H1 (cell line): ENCODE data around the gene PRAMEF15.
"Not testable (repeated sequence)": the region's sequence is repeated elsewhere in the genome, so short reads cannot be mapped to it uniquely, and the experiment has no call there.

Experiments
- BRCA1 ChIP-seq: IDR thresholded peaks from 2 replicates; pipeline ENCODE4 v1.6.1; 2012; ENCODE audit warnings: low read depth, low read length, improper control_type of control experiment
- EP300 ChIP-seq, 2 experiments: IDR thresholded peaks; 1 replicate in 1 of 2; 2 replicates in 1 of 2; pipeline ENCODE4 v1.6.1; 2011 to 2012; ENCODE audit warnings: low read depth in 2 of 2, low read length in 2 of 2, mild to moderate bottlenecking in 2 of 2, borderline replicate concordance in 1 of 2, inconsistent platforms in 1 of 2, moderate library complexity in 1 of 2
- GABPA ChIP-seq: IDR thresholded peaks from 2 replicates; pipeline ENCODE4 v1.6.1; 2011; ENCODE audit warnings: mild to moderate bottlenecking, low read length, moderate library complexity, borderline replicate concordance; ENCODE audit not compliant: insufficient read depth
- MAFK ChIP-seq: IDR thresholded peaks from 2 replicates; pipeline ENCODE4 v1.6.1; 2012; ENCODE audit warnings: low read depth, mild to moderate bottlenecking, improper control_type of control experiment, low read length
- NRF1 ChIP-seq: IDR thresholded peaks from 2 replicates; pipeline ENCODE4 v1.6.1; 2011; ENCODE audit warnings: mild to moderate bottlenecking, low read depth, low read length, improper control_type of control experiment
- POLR2A ChIP-seq, 2 experiments: IDR thresholded peaks; 1 replicate in 1 of 2; 2 replicates in 1 of 2; pipeline ENCODE4 v1.6.1; 2011; ENCODE audit warnings: low read depth in 2 of 2, low read length in 2 of 2, mild to moderate bottlenecking in 2 of 2; ENCODE audit errors: control extremely low read depth in 1 of 2
- POLR2AphosphoS5 ChIP-seq: IDR thresholded peaks from 2 replicates; pipeline ENCODE4 v1.6.1; 2011; ENCODE audit warnings: low read depth, low read length
- RNF2 ChIP-seq: fragments of 200-900, 300-1000 bp; sonication (generic); IDR thresholded peaks from 2 replicates; pipeline ENCODE4 v1.7.1; 2016; ENCODE audit warnings: borderline replicate concordance, low read depth, mild to moderate bottlenecking, antibody characterized with exemption, low read length; ENCODE audit not compliant: poor library complexity, severe bottlenecking; ENCODE audit errors: missing control alignments
- SAP30 ChIP-seq: fragments of 300-600 bp; sonication (generic); IDR thresholded peaks from 2 replicates; pipeline ENCODE4 v1.7.1; 2012; ENCODE audit warnings: low read length, moderate library complexity, mild to moderate bottlenecking, inconsistent platforms; ENCODE audit not compliant: insufficient read depth, insufficient replicate concordance
- SIN3A ChIP-seq, 2 experiments: IDR thresholded peaks in 1 of 2; conservative IDR thresholded peaks in 1 of 2; 2 replicates each; pipeline ENCODE4 v1.6.1; 2011 to 2012; ENCODE audit warnings: low read length in 2 of 2, improper control_type of control experiment in 1 of 2, low read depth in 1 of 2, mild to moderate bottlenecking in 1 of 2
- SIRT6 ChIP-seq: IDR thresholded peaks from one replicate; pipeline ENCODE4 v1.7.1; 2012; ENCODE audit warnings: low read length, inconsistent platforms
- SIX5 ChIP-seq: IDR thresholded peaks from 2 replicates; pipeline ENCODE4 v1.6.1; 2011; ENCODE audit warnings: mild to moderate bottlenecking, low read depth, low read length
- TF ChIP-seq, protein P1 (sequence below), 3 experiments: IDR thresholded peaks; 1 replicate in 2 of 3; 2 replicates in 1 of 3; pipeline versions ENCODE4 v1.5.1 to v1.6.1; 2011; ENCODE audit warnings: low read length in 3 of 3, mild to moderate bottlenecking in 3 of 3, inconsistent platforms in 2 of 3, low read depth in 1 of 3, moderate library complexity in 1 of 3; ENCODE audit not compliant: insufficient read depth in 1 of 3; ENCODE audit errors: control extremely low read depth in 1 of 3

DNA sequence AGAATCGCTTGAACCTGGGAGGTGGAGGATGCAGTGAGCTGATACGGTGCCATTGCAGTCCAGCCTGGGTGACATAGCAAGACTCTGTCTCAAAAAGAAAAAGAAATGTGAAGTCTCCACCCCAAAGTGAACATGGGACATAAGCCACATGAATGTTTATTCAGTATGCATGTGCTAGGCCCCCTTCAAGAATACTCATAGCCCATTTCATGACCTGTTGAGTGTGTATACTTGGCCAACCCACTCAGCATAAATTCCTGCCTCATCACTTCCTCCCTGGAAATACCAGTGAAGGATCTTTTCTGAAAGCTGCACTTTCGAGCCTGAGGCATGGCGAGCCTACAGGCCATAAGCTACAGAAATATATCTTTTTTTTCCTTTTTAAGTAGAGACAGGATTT is 49.5 kb downstream of the PRAMEF15 start:
- TF ChIP-seq RNF2; BRCA1; SIRT6; NRF1; POLR2AphosphoS5; EP300 (IDR thresholded peaks at IDR 0.05; ENCODE audit: borderline replicate concordance in 1 of 2, low read depth in 2 of 2, low read length in 2 of 2); GABPA; SAP30; SIX5; SIN3A (conservative IDR thresholded peaks at IDR 0.05 in 1 of 2, IDR thresholded peaks at IDR 0.05 in 1 of 2; ENCODE audit: low read depth in 1 of 2, low read length in 2 of 2); POLR2A (IDR thresholded peaks at IDR 0.05; ENCODE audit: control extremely low read depth in 1 of 2, low read depth in 2 of 2, low read length in 2 of 2); MAFK: not testable (repeated sequence)
- TF ChIP-seq, protein P1, sequence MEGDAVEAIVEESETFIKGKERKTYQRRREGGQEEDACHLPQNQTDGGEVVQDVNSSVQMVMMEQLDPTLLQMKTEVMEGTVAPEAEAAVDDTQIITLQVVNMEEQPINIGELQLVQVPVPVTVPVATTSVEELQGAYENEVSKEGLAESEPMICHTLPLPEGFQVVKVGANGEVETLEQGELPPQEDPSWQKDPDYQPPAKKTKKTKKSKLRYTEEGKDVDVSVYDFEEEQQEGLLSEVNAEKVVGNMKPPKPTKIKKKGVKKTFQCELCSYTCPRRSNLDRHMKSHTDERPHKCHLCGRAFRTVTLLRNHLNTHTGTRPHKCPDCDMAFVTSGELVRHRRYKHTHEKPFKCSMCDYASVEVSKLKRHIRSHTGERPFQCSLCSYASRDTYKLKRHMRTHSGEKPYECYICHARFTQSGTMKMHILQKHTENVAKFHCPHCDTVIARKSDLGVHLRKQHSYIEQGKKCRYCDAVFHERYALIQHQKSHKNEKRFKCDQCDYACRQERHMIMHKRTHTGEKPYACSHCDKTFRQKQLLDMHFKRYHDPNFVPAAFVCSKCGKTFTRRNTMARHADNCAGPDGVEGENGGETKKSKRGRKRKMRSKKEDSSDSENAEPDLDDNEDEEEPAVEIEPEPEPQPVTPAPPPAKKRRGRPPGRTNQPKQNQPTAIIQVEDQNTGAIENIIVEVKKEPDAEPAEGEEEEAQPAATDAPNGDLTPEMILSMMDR (IDR thresholded peaks at IDR 0.05; ENCODE audit: control extremely low read depth in 1 of 3, insufficient read depth in 1 of 3, low read depth in 1 of 3, low read length in 3 of 3) = not testable (repeated sequence)
